ENCODE data around the gene SERPINA3. TPM values are rescaled to one million over a fixed set of nuclear protein-coding genes. Genes with fewer than 3 reads are reported as not detected.

Gene SERPINA3
- total RNA-seq, 2 experiments from 2014 or later: not detected

DNA sequence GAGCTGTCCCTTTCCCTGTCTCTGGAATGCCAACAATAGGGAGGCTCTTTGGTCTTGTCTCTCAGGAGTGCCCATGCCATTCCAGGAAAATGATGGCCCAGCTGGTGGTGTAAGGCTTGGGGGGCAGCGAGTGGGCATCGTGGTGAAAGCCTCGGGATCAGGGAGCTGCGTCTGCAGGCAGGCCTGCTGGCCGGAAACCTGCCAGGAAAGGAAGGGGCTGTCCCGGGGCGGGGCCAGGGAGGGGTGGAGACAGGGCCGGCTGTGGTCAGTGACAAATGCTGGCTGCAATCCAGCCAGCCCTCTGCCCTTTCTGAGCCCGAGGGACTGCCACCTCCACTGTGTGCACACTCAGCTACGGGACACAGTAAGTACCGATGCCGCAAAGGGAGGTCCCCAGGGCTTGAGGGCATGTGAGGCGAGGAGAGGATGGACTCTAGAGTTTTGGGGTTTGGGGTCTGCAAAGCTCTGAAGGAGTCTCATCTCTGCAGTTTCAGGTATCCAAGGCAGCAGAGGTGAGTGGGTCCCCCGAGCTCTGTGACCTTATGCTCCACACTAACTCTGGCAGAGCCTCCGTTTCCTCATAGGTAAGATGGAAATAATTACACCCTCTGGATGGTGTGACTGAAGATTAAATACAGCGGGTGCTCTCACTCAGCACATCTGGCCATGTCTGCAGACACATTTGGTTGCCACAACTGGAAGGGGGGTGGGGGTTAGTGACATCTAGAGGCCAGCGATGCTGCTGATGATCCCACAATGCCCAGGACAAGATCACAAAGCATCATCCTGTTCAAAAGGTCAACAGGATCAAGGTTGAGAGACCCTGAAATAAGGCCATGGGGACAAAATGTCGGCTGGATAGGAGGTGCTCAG, 30.8 kb upstream of the SERPINA3 start, which contains the start of gene SERPINA5:
SERPINA5 (plus strand) TSS at position 300 of the 873 bp plus-strand sequence. CDS start 5,937 bp downstream, outside the sequence.
- ChIA-PET POLR2A (no interaction called here), CTCF (no interaction called here)
- DNase-seq (no peak), ATAC-seq (ENCODE audit: poor library complexity) (no peak)
- Histone ChIP-seq H3K9me3 (ENCODE audit: control insufficient read depth in 1 of 2, insufficient read depth in 1 of 2, low read length in 2 of 2) (peaks cover 0 to 7% of the 10 kb centered on the region in 2 experiments), H3K36me3 (ENCODE audit: insufficient read depth, low read length) (no peaks in the 10 kb centered on the region), H3K27me3 (ENCODE audit: control insufficient read depth in 1 of 2, insufficient read depth in 2 of 2, low read length in 2 of 2) (peaks cover 0 to 6% of the 10 kb centered on the region in 2 experiments), H3K4me1 (ENCODE audit: insufficient read depth, low read length) (no peaks in the 10 kb centered on the region), H3K27ac (ENCODE audit: low read depth in 1 of 2, low read length in 2 of 2) (no peak within 1 kb of the TSS), H3K4me3 (ENCODE audit: low read length) (no peak within 1 kb of the TSS)
- no peaks in the 10 kb centered on the region for H3K36me3 Mint-ChIP-seq (ENCODE audit: low read depth)
- no peak within 1 kb of the TSS for H3K4me3 Mint-ChIP-seq
- peaks cover 28% of the 10 kb centered on the region for H3K27me3 Mint-ChIP-seq
- no peaks in the 10 kb centered on the region for H3K9me3 Mint-ChIP-seq
- TF ChIP-seq, protein P1, sequence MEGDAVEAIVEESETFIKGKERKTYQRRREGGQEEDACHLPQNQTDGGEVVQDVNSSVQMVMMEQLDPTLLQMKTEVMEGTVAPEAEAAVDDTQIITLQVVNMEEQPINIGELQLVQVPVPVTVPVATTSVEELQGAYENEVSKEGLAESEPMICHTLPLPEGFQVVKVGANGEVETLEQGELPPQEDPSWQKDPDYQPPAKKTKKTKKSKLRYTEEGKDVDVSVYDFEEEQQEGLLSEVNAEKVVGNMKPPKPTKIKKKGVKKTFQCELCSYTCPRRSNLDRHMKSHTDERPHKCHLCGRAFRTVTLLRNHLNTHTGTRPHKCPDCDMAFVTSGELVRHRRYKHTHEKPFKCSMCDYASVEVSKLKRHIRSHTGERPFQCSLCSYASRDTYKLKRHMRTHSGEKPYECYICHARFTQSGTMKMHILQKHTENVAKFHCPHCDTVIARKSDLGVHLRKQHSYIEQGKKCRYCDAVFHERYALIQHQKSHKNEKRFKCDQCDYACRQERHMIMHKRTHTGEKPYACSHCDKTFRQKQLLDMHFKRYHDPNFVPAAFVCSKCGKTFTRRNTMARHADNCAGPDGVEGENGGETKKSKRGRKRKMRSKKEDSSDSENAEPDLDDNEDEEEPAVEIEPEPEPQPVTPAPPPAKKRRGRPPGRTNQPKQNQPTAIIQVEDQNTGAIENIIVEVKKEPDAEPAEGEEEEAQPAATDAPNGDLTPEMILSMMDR (IDR thresholded peaks at IDR 0.05): no peak
- H3K4me1 Mint-ChIP-seq (ENCODE audit: low read depth): no peaks in the 10 kb centered on the region
- intact Hi-C loops (cut with DNase I, micrococcal nuclease): no loop called here
- H3K27ac Mint-ChIP-seq: no peak within 1 kb of the TSS

DNA sequence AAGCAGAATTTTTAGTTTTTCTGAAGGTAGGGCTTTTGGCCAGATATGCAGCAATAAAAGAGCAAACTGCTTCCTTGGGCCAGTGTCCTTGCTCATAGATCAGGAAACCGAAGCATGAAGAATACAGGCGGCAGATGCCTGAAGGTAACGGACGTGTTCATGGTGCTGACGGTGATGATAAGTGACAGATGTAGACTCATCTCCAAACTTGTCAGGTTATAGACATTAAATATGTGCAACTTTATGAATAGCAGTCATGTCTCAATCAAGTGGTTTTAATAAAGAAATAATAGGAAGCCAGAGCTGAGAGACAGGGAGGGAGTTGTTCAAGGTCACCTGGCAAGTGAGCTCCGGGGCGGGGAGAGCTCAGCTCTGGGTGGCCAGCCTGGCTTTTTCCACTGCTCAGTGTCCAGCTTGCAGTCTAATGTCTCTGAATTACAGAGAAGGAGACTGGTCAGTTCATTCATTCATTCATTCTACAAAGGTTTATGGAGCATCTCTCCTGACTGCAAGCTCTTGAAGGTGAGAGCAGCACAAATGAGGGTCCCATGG, 29.9 kb upstream of the SERPINA3 start:
- H3K27me3 Mint-ChIP-seq: peaks cover 30% of the 10 kb centered on the region
- Histone ChIP-seq H3K9me3 (ENCODE audit: control insufficient read depth in 1 of 2, insufficient read depth in 1 of 2, low read length in 2 of 2) (peaks cover 0 to 7% of the 10 kb centered on the region in 2 experiments), H3K36me3 (ENCODE audit: insufficient read depth, low read length) (no peaks in the 10 kb centered on the region), H3K4me3 (ENCODE audit: low read length) (no peak overlapping the region), H3K27me3 (ENCODE audit: control insufficient read depth in 1 of 2, insufficient read depth in 2 of 2, low read length in 2 of 2) (peaks cover 0 to 6% of the 10 kb centered on the region in 2 experiments), H3K27ac (ENCODE audit: low read depth in 1 of 2, low read length in 2 of 2) (no peak overlapping the region), H3K4me1 (ENCODE audit: insufficient read depth, low read length) (no peaks in the 10 kb centered on the region)
- ChIA-PET POLR2A (no interaction called here), CTCF (no interaction called here)
- no peak overlapping the region for H3K27ac Mint-ChIP-seq
- intact Hi-C loops (cut with DNase I, micrococcal nuclease): no loop called here
- TF ChIP-seq, protein P1 (IDR thresholded peaks at IDR 0.05): no peak
- H3K36me3 Mint-ChIP-seq (ENCODE audit: low read depth): no peaks in the 10 kb centered on the region
- no peak for DNase-seq
- H3K9me3 Mint-ChIP-seq: no peaks in the 10 kb centered on the region
- H3K4me1 Mint-ChIP-seq (ENCODE audit: low read depth): no peaks in the 10 kb centered on the region
- H3K4me3 Mint-ChIP-seq: no peak overlapping the region
- ATAC-seq (ENCODE audit: poor library complexity): no peak

DNA sequence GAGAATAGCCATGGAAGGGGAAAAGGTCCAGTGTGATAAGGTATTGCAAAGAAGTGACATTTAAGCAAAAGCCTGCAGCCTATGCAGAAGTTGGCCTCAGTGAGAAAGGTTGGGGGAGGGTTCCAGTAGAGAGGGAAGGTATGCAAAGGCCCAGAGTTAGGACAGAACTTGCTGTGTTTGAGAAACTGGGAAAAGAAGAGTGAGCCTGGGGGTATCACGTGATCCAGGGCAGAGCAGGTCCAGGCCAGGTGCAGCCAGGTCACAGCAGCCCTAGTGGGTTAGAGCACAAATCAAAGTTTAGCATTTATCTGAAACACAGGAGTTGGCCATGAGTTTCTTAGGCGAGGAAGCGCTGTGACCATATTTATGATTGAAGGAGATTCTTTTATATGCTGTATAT, 29.3 kb upstream of the SERPINA3 start:
- intact Hi-C loops (cut with DNase I, micrococcal nuclease): no loop called here
- H3K27ac ChIP-seq (ENCODE audit: low read depth in 1 of 2, low read length in 2 of 2): no peak overlapping the region
- TF ChIP-seq, protein P1 (IDR thresholded peaks at IDR 0.05): no peak
- DNase-seq (no peak), ATAC-seq (ENCODE audit: poor library complexity) (no peak)
- peaks cover 0 to 7% of the 10 kb centered on the region in 2 experiments for H3K9me3 ChIP-seq (ENCODE audit: control insufficient read depth in 1 of 2, insufficient read depth in 1 of 2, low read length in 2 of 2)
- no peaks in the 10 kb centered on the region for H3K36me3 ChIP-seq (ENCODE audit: insufficient read depth, low read length)
- H3K9me3 Mint-ChIP-seq: no peaks in the 10 kb centered on the region
- ChIA-PET CTCF (no interaction called here), POLR2A (no interaction called here)
- peaks cover 0 to 6% of the 10 kb centered on the region in 2 experiments for H3K27me3 ChIP-seq (ENCODE audit: control insufficient read depth in 1 of 2, insufficient read depth in 2 of 2, low read length in 2 of 2)
- H3K27ac Mint-ChIP-seq: no peak overlapping the region
- no peaks in the 10 kb centered on the region for H3K36me3 Mint-ChIP-seq (ENCODE audit: low read depth)
- H3K4me3 Mint-ChIP-seq: no peak overlapping the region
- no peaks in the 10 kb centered on the region for H3K4me1 ChIP-seq (ENCODE audit: insufficient read depth, low read length)
- no peak overlapping the region for H3K4me3 ChIP-seq (ENCODE audit: low read length)
- peaks cover 30% of the 10 kb centered on the region for H3K27me3 Mint-ChIP-seq
- no peaks in the 10 kb centered on the region for H3K4me1 Mint-ChIP-seq (ENCODE audit: low read depth)

Data from CD4-positive, alpha-beta T cell (primary cell).